CD4-positive, alpha-beta memory T cell (primary cell): ENCODE measurements around the gene NEDD9. TPM values are rescaled to one million over a fixed set of nuclear protein-coding genes. Genes with fewer than 3 reads are reported as not detected.

Experiments used
- CTCF ChIA-PET: fragments of 350-600 bp; sonication (Branson Sonifier 250); formaldehyde crosslinking; loops from one replicate; lab custom pipeline; 2021; ENCODE audit warnings: inconsistent platforms; ENCODE audit not compliant: partially characterized antibody; lab: Charles Lee
- POLR2A ChIA-PET: fragments of 350-600 bp; sonication (Branson Sonifier 250); formaldehyde crosslinking; loops from one replicate; lab custom pipeline; 2021; ENCODE audit not compliant: partially characterized antibody; lab: Charles Lee
- DNase-seq, 5 donors: peaks; one replicate each; pipeline versions ENCODE4 v3.0.0 to v3.0.0-alpha.2; 2020 to 2022; ENCODE audit warnings: mixed read lengths in 1 of 5
- H3K27ac ChIP-seq: one replicate; pipeline ENCODE4 v1.7.0; 2013; ENCODE audit warnings: low read depth, low read length
- H3K27me3 ChIP-seq: 2 replicates; pipeline ENCODE4 v1.7.0; 2013; ENCODE audit warnings: mild to moderate bottlenecking, low read length, moderate library complexity; ENCODE audit not compliant: insufficient read depth
- H3K36me3 ChIP-seq: 2 replicates; pipeline ENCODE4 v1.7.0; 2013; ENCODE audit warnings: mild to moderate bottlenecking, low read length, moderate library complexity; ENCODE audit not compliant: insufficient read depth
- H3K4me1 ChIP-seq: 2 replicates; pipeline ENCODE4 v1.7.0; 2013; ENCODE audit warnings: mild to moderate bottlenecking, low read length, moderate library complexity; ENCODE audit not compliant: insufficient read depth
- H3K4me3 ChIP-seq, 2 donors: one replicate each; pipeline ENCODE4 v1.7.0; 2013; ENCODE audit warnings: low read length in 2 of 2, mild to moderate bottlenecking in 1 of 2
- H3K9me3 ChIP-seq, 2 donors: one replicate each; pipeline ENCODE4 v1.7.0; 2013; ENCODE audit warnings: low read length in 2 of 2, control low read depth in 1 of 2; ENCODE audit not compliant: control insufficient read depth in 1 of 2
- H3K27ac Mint-ChIP-seq, 7 donors: one replicate each; pipeline ENCODE4 v1.8.0; 2020 to 2021; ENCODE audit warnings: mixed read lengths in 7 of 7, mild to moderate bottlenecking in 6 of 7, inconsistent platforms in 3 of 7, moderate library complexity in 3 of 7
- H3K27me3 Mint-ChIP-seq, 2 donors: one replicate each; pipeline ENCODE4 v1.8.0; 2020 to 2021; ENCODE audit warnings: mixed read lengths in 2 of 2
- H3K36me3 Mint-ChIP-seq, 2 donors: one replicate each; pipeline ENCODE4 v1.8.0; 2020 to 2021; ENCODE audit warnings: mixed read lengths in 2 of 2, inconsistent platforms in 1 of 2, mild to moderate bottlenecking in 1 of 2
- H3K4me1 Mint-ChIP-seq, 4 donors: one replicate each; pipeline ENCODE4 v1.8.0; 2020 to 2021; ENCODE audit warnings: mixed read lengths in 4 of 4, mild to moderate bottlenecking in 1 of 4
- H3K4me3 Mint-ChIP-seq, 8 donors: one replicate each; pipeline ENCODE4 v1.8.0; 2020 to 2021; ENCODE audit warnings: mixed read lengths in 8 of 8, mild to moderate bottlenecking in 7 of 8, moderate library complexity in 6 of 8, inconsistent platforms in 3 of 8
- H3K9me3 Mint-ChIP-seq, 8 donors: one replicate each; pipeline ENCODE4 v1.8.0; 2020 to 2021; ENCODE audit warnings: mixed read lengths in 8 of 8, mild to moderate bottlenecking in 5 of 8, inconsistent platforms in 3 of 8, moderate library complexity in 1 of 8
- intact Hi-C: fragments of 100-400 bp; cut with micrococcal nuclease; formaldehyde crosslinking; loops from one replicate; pipeline ENCODE4 v1.15.1; 2023
- polyA plus RNA-seq, 2 donors: library from polyadenylated mRNA; unstranded; fragments of 300-500 nt; fragmentation: Illumina TruSeq; gene quantifications; one replicate each; pipeline ENCODE4 v1.2.3, GENCODE V29; 2021
- total RNA-seq, 2 experiments: library from RNA; stranded (reverse); gene quantifications; one replicate each; pipeline ENCODE4 v1.2.3, GENCODE V29; 2021

The NEDD9 gene
- total and polyA plus RNA-seq, 4 experiments from 2014 or later, result 17.2 to 47.4 (median 40.6) TPM

GRCh38 chr6:11224966-11225463 is 7.5 kb downstream of the NEDD9 start:
- ChIA-PET POLR2A (interaction anchor here (1.3 to 3.2 kb wide), 9 partner anchors 8 to 235 kb away, joined by 3 to 27 read pairs (median 5); partner anchors contain the start of gene NEDD9), CTCF (interaction anchor here (1.0 to 2.2 kb wide), 2 partner anchors 11 to 23 kb away, joined by 3 to 7 read pairs; no protein-coding TSS in a partner anchor)
- Mint-ChIP-seq H3K27me3 (no peaks in the 10 kb centered on the region), H3K9me3 (no peaks in the 10 kb centered on the region), H3K27ac (peak overlapping the region; percentile 80 to 97 (median 96)), H3K4me1 (peaks cover 34 to 72% (median 47%) of the 10 kb centered on the region in 4 donors), H3K4me3 (peak overlapping the region; percentile 66 to 89 (median 83)), H3K36me3 (peaks cover 8 to 15% of the 10 kb centered on the region in 2 donors)
- H3K4me1 ChIP-seq, result peaks cover 51% of the 10 kb centered on the region
- no peaks in the 10 kb centered on the region for H3K36me3 ChIP-seq
- H3K27me3 ChIP-seq, result no peaks in the 10 kb centered on the region
- intact Hi-C loops, result loop anchor here (1.0 kb wide), 1 partner anchor 7 kb away; the partner anchor contains the start of gene NEDD9
- H3K9me3 ChIP-seq, result no peaks in the 10 kb centered on the region
- H3K4me3 ChIP-seq, result peak overlapping the region in 1 of 2 donors; percentile 54
- H3K27ac ChIP-seq, result peak overlapping the region; percentile 43
- DNase-seq, result no peak

DNA sequence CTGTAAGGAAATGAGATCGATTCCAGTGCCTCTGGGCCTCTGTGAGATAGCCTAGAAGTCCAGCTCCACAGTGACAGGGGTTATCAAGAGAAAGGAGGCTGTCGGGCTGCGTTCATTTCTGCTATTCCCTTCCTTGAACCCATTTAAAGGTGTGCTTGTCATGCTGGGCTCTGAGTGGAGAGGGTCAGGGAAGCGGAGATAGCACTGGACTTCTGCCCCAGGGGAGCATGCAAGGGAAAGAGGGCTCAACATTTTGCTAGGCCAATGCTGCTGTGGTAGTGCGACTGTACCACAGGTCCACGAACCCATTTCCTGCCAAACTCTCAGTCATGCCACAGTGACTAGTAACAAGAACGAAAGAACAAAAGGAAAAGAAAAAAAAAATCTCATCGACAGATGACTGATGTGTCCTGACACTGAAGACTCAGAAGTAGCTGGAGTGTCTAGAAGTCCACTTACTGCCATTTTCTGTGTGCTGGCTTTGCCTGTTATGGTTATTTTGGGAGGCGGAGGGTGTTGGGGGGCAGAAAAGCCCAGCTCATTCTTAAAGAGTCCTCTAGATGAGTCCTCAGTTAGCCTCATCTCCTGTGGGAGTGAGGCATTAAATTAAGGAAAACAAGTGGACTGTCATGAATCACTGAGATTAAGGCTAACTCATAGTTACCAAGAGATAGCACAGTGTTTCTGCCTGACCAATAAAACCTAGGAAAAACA is 8.1 kb downstream of the NEDD9 start:
- peaks cover 34 to 70% (median 45%) of the 10 kb centered on the region in 4 donors for H3K4me1 Mint-ChIP-seq
- Histone ChIP-seq H3K27ac (peak overlapping the region; percentile 43), H3K4me1 (peaks cover 45% of the 10 kb centered on the region), H3K36me3 (no peaks in the 10 kb centered on the region), H3K4me3 (peak overlapping the region in 1 of 2 donors; percentile 54), H3K9me3 (no peaks in the 10 kb centered on the region), H3K27me3 (no peaks in the 10 kb centered on the region)
- CTCF ChIA-PET, result interaction anchor here (1.0 to 2.4 kb wide), 3 partner anchors 8 to 22 kb away, joined by 3 to 15 read pairs (median 7); partner anchors contain the start of gene NEDD9
- H3K36me3 Mint-ChIP-seq, result peaks cover 12 to 20% of the 10 kb centered on the region in 2 donors
- POLR2A ChIA-PET, result interaction anchor here (1.1 to 3.2 kb wide), 10 partner anchors 8 to 236 kb away, joined by 3 to 27 read pairs (median 4); partner anchors contain the start of gene NEDD9
- peak overlapping the region; percentile 80 to 97 (median 96) for H3K27ac Mint-ChIP-seq
- H3K9me3 Mint-ChIP-seq, result no peaks in the 10 kb centered on the region
- H3K4me3 Mint-ChIP-seq, result peak overlapping the region; percentile 66 to 89 (median 83)
- H3K27me3 Mint-ChIP-seq, result no peaks in the 10 kb centered on the region
- peak; percentile 58 to 69 (median 61) for DNase-seq
- intact Hi-C loops, result loop anchor here (1.0 kb wide), 1 partner anchor 8 kb away; the partner anchor contains the start of gene NEDD9

- Mint-ChIP-seq H3K27me3 (no peaks in the 10 kb centered on the region), H3K27ac (peak overlapping the region in 6 of 7 donors; percentile 74 to 97 (median 96)), H3K4me1 (peaks cover 43 to 78% (median 53%) of the 10 kb centered on the region in 4 donors), H3K4me3 (peak overlapping the region in 7 of 8 donors; percentile 0 to 89 (median 18)), H3K36me3 (peaks cover 20 to 29% of the 10 kb centered on the region in 2 donors), H3K9me3 (no peaks in the 10 kb centered on the region)
- no peaks in the 10 kb centered on the region for H3K36me3 ChIP-seq
- peaks cover 49% of the 10 kb centered on the region for H3K4me1 ChIP-seq
- no peak for DNase-seq
- intact Hi-C loops, result no loop called here
- H3K9me3 ChIP-seq, result no peaks in the 10 kb centered on the region
- H3K4me3 ChIP-seq, result no peak overlapping the region
- H3K27me3 ChIP-seq, result no peaks in the 10 kb centered on the region
- POLR2A ChIA-PET, result interaction anchor here (0.8 to 3.2 kb wide), 12 partner anchors 7 to 237 kb away, joined by 3 to 27 read pairs (median 4); partner anchors contain the start of gene NEDD9
- H3K27ac ChIP-seq, result peak overlapping the region; percentile 43
- CTCF ChIA-PET, result interaction anchor here (1.3 to 2.4 kb wide), 3 partner anchors 9 to 21 kb away, joined by 5 to 15 read pairs (median 7); partner anchors contain the start of gene NEDD9
These were observed 9.1 kb downstream of the NEDD9 start for GRCh38 chr6:11223286-11223864.

GRCh38 chr6:11222385-11223277 is 9.8 kb downstream of the NEDD9 start:
- H3K36me3 ChIP-seq, result no peaks in the 10 kb centered on the region
- H3K4me3 Mint-ChIP-seq, result peak overlapping the region in 6 of 8 donors; percentile 17 to 74 (median 44)
- no peaks in the 10 kb centered on the region for H3K27me3 Mint-ChIP-seq
- peaks cover 25 to 32% of the 10 kb centered on the region in 2 donors for H3K36me3 Mint-ChIP-seq
- ChIA-PET POLR2A (interaction anchor here (0.8 to 3.2 kb wide), 4 partner anchors 8 to 160 kb away, joined by 3 to 27 read pairs (median 4); partner anchors contain the start of gene NEDD9), CTCF (interaction anchor here (0.6 to 2.4 kb wide), 8 partner anchors 10 to 528 kb away, joined by 3 to 15 read pairs (median 5); partner anchors contain the start of genes NEDD9 and PAK1IP1)
- H3K9me3 ChIP-seq, result no peaks in the 10 kb centered on the region
- H3K4me1 ChIP-seq, result peaks cover 56% of the 10 kb centered on the region
- peak overlapping the region; percentile 0 to 97 (median 85) for H3K27ac Mint-ChIP-seq
- H3K27ac ChIP-seq, result no peak overlapping the region
- no peaks in the 10 kb centered on the region for H3K9me3 Mint-ChIP-seq
- no peak overlapping the region for H3K4me3 ChIP-seq
- no peak for DNase-seq
- intact Hi-C loops, result no loop called here
- H3K4me1 Mint-ChIP-seq, result peaks cover 50 to 82% (median 58%) of the 10 kb centered on the region in 4 donors
- H3K27me3 ChIP-seq, result no peaks in the 10 kb centered on the region

GRCh38 chr6:11221623-11222384 is 10.7 kb downstream of the NEDD9 start:
- no peaks in the 10 kb centered on the region for H3K9me3 ChIP-seq
- peaks cover 53 to 81% (median 60%) of the 10 kb centered on the region in 4 donors for H3K4me1 Mint-ChIP-seq
- ChIA-PET POLR2A (interaction anchor here (1.6 to 3.2 kb wide), 2 partner anchors 9 to 11 kb away, joined by 4 to 27 read pairs; partner anchors contain the start of gene NEDD9), CTCF (interaction anchor here (0.6 to 2.4 kb wide), 8 partner anchors 9 to 527 kb away, joined by 3 to 15 read pairs (median 4); partner anchors contain the start of genes NEDD9 and PAK1IP1)
- DNase-seq, result no peak
- peak overlapping the region in 4 of 7 donors; percentile 79 to 97 (median 88) for H3K27ac Mint-ChIP-seq
- no peaks in the 10 kb centered on the region for H3K27me3 Mint-ChIP-seq
- no peaks in the 10 kb centered on the region for H3K27me3 ChIP-seq
- no peaks in the 10 kb centered on the region for H3K36me3 ChIP-seq
- H3K9me3 Mint-ChIP-seq, result no peaks in the 10 kb centered on the region
- intact Hi-C loops, result no loop called here
- H3K4me3 Mint-ChIP-seq, result peak overlapping the region in 2 of 8 donors; percentile 11 to 17
- H3K27ac ChIP-seq, result no peak overlapping the region
- peaks cover 30 to 36% of the 10 kb centered on the region in 2 donors for H3K36me3 Mint-ChIP-seq
- H3K4me1 ChIP-seq, result peaks cover 57% of the 10 kb centered on the region
- H3K4me3 ChIP-seq, result no peak overlapping the region
